NCI-H82 treated with DMSO at 0.1 percent for 48 hours (cell line): ENCODE results near the gene STYXL1.

ENCODE experiments used
- DNase-seq: peaks from one replicate; lab custom pipeline; 2025; ENCODE audit not compliant: unreplicated experiment; lab: John Stamatoyannopoulos, UW

Gene STYXL1

DNA sequence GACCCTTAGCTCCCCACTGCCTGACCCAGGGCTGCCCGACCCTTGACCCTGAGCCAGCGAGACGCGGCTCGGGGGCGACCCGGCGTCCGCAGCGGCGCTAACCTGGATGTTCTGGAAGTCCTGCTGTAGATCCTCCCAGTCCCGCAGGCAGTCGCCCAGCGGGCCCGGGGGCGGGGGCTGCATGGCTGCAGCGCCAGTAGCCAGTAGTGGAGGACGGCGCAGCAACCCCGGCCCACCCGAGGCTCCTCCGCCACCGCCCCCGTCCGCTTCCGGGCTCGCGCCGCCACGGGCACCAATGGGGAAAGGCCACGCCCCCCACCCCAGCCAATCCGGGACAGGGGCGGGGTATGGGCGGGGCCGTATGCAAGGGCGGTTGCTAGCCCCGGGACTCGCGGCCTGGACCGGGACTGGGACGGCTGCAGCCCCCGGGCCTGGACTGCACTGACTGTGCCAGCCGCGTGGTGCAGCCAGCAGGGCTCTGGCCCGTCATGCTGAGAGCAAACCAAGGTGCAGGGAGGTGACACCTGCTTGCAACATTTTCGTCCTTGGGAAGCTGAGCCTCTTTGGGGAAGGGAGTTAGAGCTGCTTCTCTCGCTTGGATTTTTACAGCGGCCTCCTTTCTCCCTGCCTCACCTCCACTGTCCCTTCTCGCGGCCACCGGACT, 53.3 kb downstream of the STYXL1 start, which contains the start of gene TMEM120A:
Gene TMEM120A (minus strand): TSS at position 208 of the 664 bp plus-strand sequence. CDS start 25 bp downstream, at position 183.
- DNase-seq, result peak; percentile 78

GRCh38 chr7:75993689-75994387, 54.0 kb downstream of the STYXL1 start:
- DNase-seq, result peak; percentile 4

- DNase-seq, result no peak
Observed at GRCh38 chr7:75992083-75992755, 55.6 kb downstream of the STYXL1 start.

- DNase-seq, result no peak
Observed at GRCh38 chr7:75991531-75992082, 56.2 kb downstream of the STYXL1 start.

DNA sequence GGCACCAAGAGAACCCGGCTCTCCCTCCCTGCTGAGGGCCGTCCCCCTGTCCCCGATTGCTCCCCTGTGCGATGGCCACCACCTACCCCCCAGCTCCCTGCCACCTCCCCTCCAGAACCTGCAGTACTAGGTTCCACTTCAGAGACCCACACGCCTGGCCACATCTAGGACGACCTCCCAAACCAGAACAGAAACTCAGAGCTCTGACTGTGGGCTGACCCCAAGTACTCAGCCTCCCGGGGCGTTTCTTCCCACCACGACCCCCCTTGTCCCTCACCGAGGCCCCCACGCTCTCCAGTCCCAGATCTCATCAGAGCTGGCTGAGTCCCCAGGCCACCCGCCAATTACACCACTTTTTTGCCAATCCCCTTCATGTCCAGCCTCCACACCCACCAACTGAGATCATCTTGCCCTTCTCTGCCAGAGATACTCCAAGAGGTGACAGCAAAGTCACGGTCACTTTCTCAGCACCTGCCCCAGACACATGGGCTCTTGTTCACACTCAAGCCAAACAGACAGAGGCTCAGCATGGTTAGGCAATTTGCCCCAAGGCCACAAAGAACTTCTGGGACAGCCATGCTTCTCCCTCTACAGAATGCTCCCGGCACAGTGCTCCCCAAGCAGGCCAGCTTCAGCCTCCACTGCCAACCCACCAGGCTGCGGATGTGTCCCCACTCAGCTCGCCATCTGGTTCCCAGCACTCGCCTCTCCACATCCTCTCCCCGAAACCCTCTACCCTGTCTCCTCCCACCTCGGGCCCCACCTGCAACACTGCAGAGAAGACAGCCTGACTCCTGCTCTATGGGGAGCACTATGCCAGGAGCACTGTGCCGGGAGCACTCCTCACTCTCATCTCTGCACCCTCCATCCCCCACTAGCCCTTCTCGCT, 58.1 kb downstream of the STYXL1 start:
- DNase-seq, result no peak

DNA sequence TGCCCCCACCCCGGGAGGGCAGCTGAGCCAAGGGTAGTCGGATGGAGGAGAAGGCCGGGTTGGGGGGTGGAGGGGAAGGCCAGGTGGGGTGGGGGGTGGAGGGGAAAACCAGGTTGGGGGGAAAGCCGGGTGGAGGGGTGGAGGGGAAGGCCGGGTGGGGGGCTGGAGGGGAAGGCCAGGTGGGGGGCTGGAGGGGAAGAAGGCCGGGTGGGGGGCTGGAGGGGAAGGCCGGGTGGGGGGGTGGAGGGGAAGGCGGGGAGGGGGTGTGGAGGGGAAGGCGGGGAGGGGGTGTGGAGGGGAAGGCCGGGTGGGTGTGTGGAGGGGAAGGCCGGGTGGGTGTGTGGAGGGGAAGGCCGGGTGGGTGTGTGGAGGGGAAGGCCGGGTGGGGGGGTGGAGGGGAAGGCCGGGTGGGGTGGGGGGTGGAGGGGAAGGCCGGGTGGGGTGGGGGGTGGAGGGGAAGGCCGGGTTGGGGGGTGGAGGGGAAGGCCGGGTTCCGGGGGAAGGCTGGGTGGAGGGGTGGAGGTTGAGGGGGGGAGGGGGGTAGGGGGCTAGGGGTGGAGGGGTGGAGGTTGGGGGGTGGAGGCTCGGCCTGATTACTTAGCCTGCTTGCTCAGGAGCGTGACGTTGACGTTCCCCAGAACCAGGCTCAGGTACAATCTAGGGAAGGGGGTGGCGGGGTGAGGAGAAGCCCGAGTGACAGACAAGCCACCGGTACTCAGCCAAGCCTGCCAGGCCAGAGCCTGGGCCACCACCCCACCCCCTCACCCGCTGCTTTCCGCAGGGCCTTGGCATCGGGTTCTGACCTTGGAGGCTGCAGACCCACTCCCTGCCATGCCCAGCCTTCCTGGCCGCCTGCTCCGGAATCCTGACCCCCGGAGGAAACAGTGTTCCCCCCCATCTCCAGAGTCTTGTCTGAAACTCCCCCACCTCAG, 59.0 kb downstream of the STYXL1 start:
- no peak for DNase-seq

DNA sequence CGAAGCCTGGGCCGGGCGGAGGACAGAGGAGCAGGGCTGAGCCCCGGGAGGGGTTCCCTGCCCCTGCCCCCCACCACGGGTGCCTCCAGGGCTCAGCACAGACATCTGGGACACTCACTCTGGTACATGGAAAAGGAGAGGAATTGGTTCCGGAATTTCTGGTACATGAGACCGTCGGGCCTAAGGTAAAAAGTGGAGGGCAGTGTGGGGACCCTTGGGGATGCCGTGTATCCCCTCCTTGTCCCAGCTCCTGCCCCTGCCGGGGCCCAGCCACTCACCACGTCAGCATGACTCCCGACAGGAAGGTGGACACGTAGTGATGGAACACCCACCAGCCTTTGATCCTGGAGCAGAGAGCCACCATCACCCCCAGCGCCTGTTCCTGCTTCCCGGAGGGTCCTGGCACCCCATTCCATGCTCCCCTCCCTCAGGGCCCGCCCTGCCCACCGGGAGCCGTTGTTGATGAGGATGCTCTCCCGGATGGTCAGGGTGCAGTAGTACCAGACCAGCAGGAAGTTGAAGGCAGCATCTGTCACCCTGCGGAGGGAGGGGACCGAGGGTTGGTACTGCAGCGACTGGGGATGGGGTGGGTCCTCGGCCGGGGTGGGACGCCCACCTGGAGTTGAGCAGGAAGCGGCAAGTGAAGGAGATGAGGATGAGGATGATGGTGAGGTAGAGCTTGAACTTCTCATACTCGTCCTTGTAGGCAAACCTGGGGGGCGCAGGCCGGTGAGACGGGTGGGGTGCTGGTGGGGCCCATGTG, 59.8 kb downstream of the STYXL1 start:
- DNase-seq, result no peak

- DNase-seq, result no peak
Observed at GRCh38 chr7:75987026-75987804, 60.6 kb downstream of the STYXL1 start.

DNA sequence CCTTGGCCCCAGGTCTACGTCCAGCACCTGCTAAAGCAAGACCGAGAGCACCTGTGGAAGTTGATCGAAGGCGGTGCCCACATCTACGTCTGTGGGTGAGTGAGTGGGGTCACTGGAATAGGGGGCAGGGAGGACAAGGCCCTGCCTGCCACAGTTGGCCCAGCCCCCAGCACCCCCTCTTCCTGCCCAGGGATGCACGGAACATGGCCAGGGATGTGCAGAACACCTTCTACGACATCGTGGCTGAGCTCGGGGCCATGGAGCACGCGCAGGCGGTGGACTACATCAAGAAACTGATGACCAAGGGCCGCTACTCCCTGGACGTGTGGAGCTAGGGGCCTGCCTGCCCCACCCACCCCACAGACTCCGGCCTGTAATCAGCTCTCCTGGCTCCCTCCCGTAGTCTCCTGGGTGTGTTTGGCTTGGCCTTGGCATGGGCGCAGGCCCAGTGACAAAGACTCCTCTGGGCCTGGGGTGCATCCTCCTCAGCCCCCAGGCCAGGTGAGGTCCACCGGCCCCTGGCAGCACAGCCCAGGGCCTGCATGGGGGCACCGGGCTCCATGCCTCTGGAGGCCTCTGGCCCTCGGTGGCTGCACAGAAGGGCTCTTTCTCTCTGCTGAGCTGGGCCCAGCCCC, 61.5 kb downstream of the STYXL1 start:
- no peak for DNase-seq

- no peak for DNase-seq
Observed at GRCh38 chr7:75985518-75986146, 62.2 kb downstream of the STYXL1 start.

GRCh38 chr7:75985009-75985517, 62.7 kb downstream of the STYXL1 start:
- DNase-seq, result no peak

DNA sequence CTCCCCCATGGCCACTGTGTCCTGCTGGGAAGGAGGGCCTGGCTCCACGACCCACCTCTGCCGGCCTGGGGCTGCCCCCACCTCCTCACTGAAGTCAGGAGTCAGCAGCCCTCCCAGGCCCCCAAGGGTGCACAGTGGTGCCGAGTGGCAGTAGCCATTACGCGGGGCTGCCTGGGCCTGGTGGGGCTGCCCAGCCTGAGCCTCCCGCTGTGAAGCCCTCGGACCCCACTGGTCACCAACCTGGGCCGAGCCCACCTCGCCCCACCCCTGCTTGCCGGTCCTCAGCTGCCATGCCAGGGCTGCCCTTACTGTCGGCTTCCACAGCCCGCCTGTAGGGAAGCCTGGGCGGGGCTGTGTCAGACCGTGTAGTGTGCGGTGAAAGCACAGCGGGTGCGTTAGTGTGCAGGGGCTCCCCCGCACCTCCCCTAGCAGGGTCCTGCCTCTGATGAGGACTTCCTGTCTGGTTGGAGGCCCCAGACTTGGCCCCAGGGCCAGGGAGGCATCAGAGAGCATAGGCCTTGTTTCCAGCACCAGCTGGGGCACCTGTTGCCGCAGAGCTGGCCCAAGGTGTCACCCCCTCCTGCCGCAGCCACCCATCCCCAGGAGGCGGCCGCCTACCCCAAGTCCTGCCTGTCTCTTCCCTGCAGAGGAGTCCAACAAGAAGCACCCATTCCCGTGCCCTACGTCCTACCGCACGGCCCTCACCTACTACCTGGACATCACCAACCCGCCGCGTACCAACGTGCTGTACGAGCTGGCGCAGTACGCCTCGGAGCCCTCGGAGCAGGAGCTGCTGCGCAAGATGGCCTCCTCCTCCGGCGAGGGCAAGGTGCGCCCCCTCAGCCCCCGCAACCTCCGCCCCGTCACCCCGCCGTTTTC, 63.4 kb downstream of the STYXL1 start:
- DNase-seq, result no peak

GRCh38 chr7:75983471-75984129, 64.2 kb downstream of the STYXL1 start:
- DNase-seq, result no peak

GRCh38 chr7:75982306-75983064, 65.3 kb downstream of the STYXL1 start:
- no peak for DNase-seq
